Measurements from ENCODE around the gene PCDHGB2. TPM values are rescaled to one million over a fixed set of nuclear protein-coding genes. Genes with fewer than 3 reads are reported as not detected.

Gene PCDHGB2
- polyA plus RNA-seq: 0.08 and 2.9 TPM in 2 replicates

GRCh38 chr5:141359790-141360426, at the start of gene PCDHGB2:
Gene PCDHGB2, plus strand, starts transcription at chr5:141359994. Its CDS starts 142 bp downstream, at chr5:141360136.

GRCh38 chr5:141320225-141321169, 39.3 kb upstream of the PCDHGB2 start, which contains the start of gene TAF7:
Gene TAF7, minus strand, starts transcription at chr5:141320784. Its CDS starts 740 bp downstream, at chr5:141320044.

GRCh38 chr5:141330299-141331080, 29.3 kb upstream of the PCDHGB2 start, which contains the start of gene PCDHGA1:
Gene PCDHGA1, plus strand, starts transcription at chr5:141330514.

GRCh38 chr5:141338538-141339306, 21.1 kb upstream of the PCDHGB2 start, which contains the start of gene PCDHGA2:
Gene PCDHGA2, plus strand, starts transcription at chr5:141338760.

GRCh38 chr5:141343242-141343952, 16.4 kb upstream of the PCDHGB2 start, which contains the start of gene PCDHGA3:
Gene PCDHGA3, plus strand, starts transcription at chr5:141343829. Its CDS starts 205 bp downstream, at chr5:141344034.

GRCh38 chr5:141349917-141350619, 9.7 kb upstream of the PCDHGB2 start, which contains the start of gene PCDHGB1:
Gene PCDHGB1, plus strand, starts transcription at chr5:141350099. Its CDS starts 162 bp downstream, at chr5:141350261.

GRCh38 chr5:141354900-141355469, 4.8 kb upstream of the PCDHGB2 start, which contains the start of gene PCDHGA4:
Gene PCDHGA4, plus strand, starts transcription at chr5:141355021. Its CDS starts 87 bp downstream, at chr5:141355108.

GRCh38 chr5:141363952-141364660, 4.3 kb downstream of the PCDHGB2 start, which contains the start of gene PCDHGA5:
Gene PCDHGA5, plus strand, starts transcription at chr5:141364162. Its CDS starts 169 bp downstream, at chr5:141364331.

GRCh38 chr5:141369994-141370848, 10.4 kb downstream of the PCDHGB2 start, which contains the start of gene PCDHGB3:
Gene PCDHGB3, plus strand, starts transcription at chr5:141370242. Its CDS starts 153 bp downstream, at chr5:141370395.

GRCh38 chr5:141373673-141374317, 14.0 kb downstream of the PCDHGB2 start, which contains the start of gene PCDHGA6:
Gene PCDHGA6, plus strand, starts transcription at chr5:141373891. Its CDS starts 193 bp downstream, at chr5:141374084.

GRCh38 chr5:141382469-141383294, 22.9 kb downstream of the PCDHGB2 start, which contains the start of gene PCDHGA7:
Gene PCDHGA7, plus strand, starts transcription at chr5:141382742. Its CDS starts 158 bp downstream, at chr5:141382900.

GRCh38 chr5:141387557-141388311, 27.9 kb downstream of the PCDHGB2 start, which contains the start of gene PCDHGB4:
Gene PCDHGB4, plus strand, starts transcription at chr5:141387698. Its CDS starts 187 bp downstream, at chr5:141387885.

GRCh38 chr5:141392429-141393198, 32.8 kb downstream of the PCDHGB2 start, which contains the start of gene PCDHGA8:
Gene PCDHGA8, plus strand, starts transcription at chr5:141392633. Its CDS starts 181 bp downstream, at chr5:141392814.

Data from Purkinje cell (primary cell).